HG03354 (cell line): ENCODE results near the gene UNC5A.
A peak's percentile ranks its signal among the peaks of the same experiment; 100 is the strongest.

Experiments
- ATAC-seq: cut with Tn5 transposase; IDR thresholded peaks from one replicate; pipeline ENCODE4 v1.9.1; 2021; ENCODE audit warnings: mild to moderate bottlenecking; ENCODE audit not compliant: unreplicated experiment, poor library complexity, severe bottlenecking

UNC5A gene

GRCh38 chr5:176833286-176833685, 22.9 kb downstream of the UNC5A start:
- no peak for ATAC-seq

GRCh38 chr5:176835918-176836317, 25.6 kb downstream of the UNC5A start:
- ATAC-seq: no peak

GRCh38 chr5:176836811-176837706, 26.7 kb downstream of the UNC5A start:
- ATAC-seq: no peak

GRCh38 chr5:176837707-176838115, 27.4 kb downstream of the UNC5A start:
- peak; percentile 55 for ATAC-seq

- ATAC-seq: no peak
Observed at GRCh38 chr5:176843673-176844072, 33.3 kb downstream of the UNC5A start.

GRCh38 chr5:176844281-176844680, 33.9 kb downstream of the UNC5A start:
- ATAC-seq: no peak

- ATAC-seq: no peak
Observed at GRCh38 chr5:176844706-176845391, 34.5 kb downstream of the UNC5A start.

- no peak for ATAC-seq
Observed at GRCh38 chr5:176845392-176845713, 35.0 kb downstream of the UNC5A start.

- no peak for ATAC-seq
Observed at GRCh38 chr5:176846335-176847140, 36.2 kb downstream of the UNC5A start.

- no peak for ATAC-seq
Observed at GRCh38 chr5:176847148-176847547, 36.8 kb downstream of the UNC5A start.

GRCh38 chr5:176847726-176848290, 37.4 kb downstream of the UNC5A start:
- ATAC-seq: no peak

- ATAC-seq: no peak
Observed at GRCh38 chr5:176848651-176849050, 38.3 kb downstream of the UNC5A start.

- no peak for ATAC-seq
Observed at GRCh38 chr5:176849611-176850227, 39.4 kb downstream of the UNC5A start.

GRCh38 chr5:176850371-176851245, 40.2 kb downstream of the UNC5A start:
- no peak for ATAC-seq

GRCh38 chr5:176851380-176851779, 41.0 kb downstream of the UNC5A start:
- ATAC-seq: no peak

- ATAC-seq: no peak
Observed at GRCh38 chr5:176851871-176852658, 41.7 kb downstream of the UNC5A start.

GRCh38 chr5:176853151-176853778, 42.9 kb downstream of the UNC5A start:
- no peak for ATAC-seq

- no peak for ATAC-seq
Observed at GRCh38 chr5:176854164-176854563, 43.8 kb downstream of the UNC5A start.
